HepG2 (cell line): Measurements from ENCODE around the gene SYNJ2. TPM values are rescaled to one million over a fixed set of nuclear protein-coding genes. Genes with fewer than 3 reads are reported as not detected.
A peak's percentile ranks its signal among the peaks of the same experiment; 100 is the strongest.

ENCODE experiments used
- CBX1 ChIP-seq: IDR thresholded peaks from one replicate; pipeline ENCODE4 v1.6.1; 2016; ENCODE audit warnings: antibody characterized with exemption, low read depth
- CENPX ChIP-seq: sonication (generic); formaldehyde crosslinking; IDR thresholded peaks from 2 replicates; pipeline ENCODE4 v1.9.0; 2021; ENCODE audit warnings: mild to moderate bottlenecking, missing genetic modification reagents, moderate library complexity
- EHMT2 ChIP-seq: fragments of 200-600 bp; sonication (generic); IDR thresholded peaks from 2 replicates; pipeline ENCODE4 v1.7.0; 2017; ENCODE audit warnings: antibody characterized with exemption, low read depth, low read length, borderline replicate concordance
- FOXM1 ChIP-seq: sonication (generic); formaldehyde crosslinking; IDR thresholded peaks from 2 replicates; pipeline ENCODE4 v1.5.0; 2020; ENCODE audit warnings: missing genetic modification reagents
- RAD51 ChIP-seq: fragments of 450-650 bp; IDR thresholded peaks from 2 replicates; pipeline ENCODE4 v1.6.1; 2016; ENCODE audit warnings: borderline replicate concordance
- SNAPC5 ChIP-seq: sonication (generic); formaldehyde crosslinking; IDR thresholded peaks from 2 replicates; pipeline ENCODE4 v1.8.1; 2023; ENCODE audit warnings: mild to moderate bottlenecking, missing genetic modification reagents, borderline replicate concordance
- U2AF1 ChIP-seq: fragments of 200-400 bp; formaldehyde crosslinking; optimal IDR thresholded peaks from 2 replicates; pipeline ENCODE3; 2017; ENCODE audit warnings: mild to moderate bottlenecking, low read depth, low read length
- XRCC5 ChIP-seq: fragments of 200-400 bp; formaldehyde crosslinking; optimal IDR thresholded peaks from 2 replicates; pipeline ENCODE3; 2017; ENCODE audit warnings: mild to moderate bottlenecking, low read length
- ZBTB38 ChIP-seq: sonication (generic); formaldehyde crosslinking; IDR thresholded peaks from 2 replicates; pipeline ENCODE4 v1.5.1; 2020; ENCODE audit warnings: mild to moderate bottlenecking, missing genetic modification reagents
- ZBTB46 ChIP-seq: sonication (generic); formaldehyde crosslinking; IDR thresholded peaks from 2 replicates; pipeline ENCODE4 v1.4.0; 2020; ENCODE audit warnings: mild to moderate bottlenecking, missing genetic modification reagents, borderline replicate concordance
- ZFAT ChIP-seq: sonication (generic); formaldehyde crosslinking; conservative IDR thresholded peaks from 2 replicates; pipeline ENCODE4 v1.8.1; 2023; ENCODE audit warnings: missing genetic modification reagents, inconsistent platforms
- ZNF17 ChIP-seq: sonication (generic); formaldehyde crosslinking; IDR thresholded peaks from 2 replicates; pipeline ENCODE4 v1.5.0; 2020; ENCODE audit warnings: mild to moderate bottlenecking, missing genetic modification reagents
- ZNF382 ChIP-seq: sonication (generic); formaldehyde crosslinking; IDR thresholded peaks from 2 replicates; pipeline ENCODE4 v1.5.0; 2020; ENCODE audit warnings: missing genetic modification reagents, mild to moderate bottlenecking, borderline replicate concordance
- ZNF710 ChIP-seq: sonication (generic); formaldehyde crosslinking; IDR thresholded peaks from 2 replicates; pipeline ENCODE4 v1.5.0; 2020; ENCODE audit warnings: mild to moderate bottlenecking, missing genetic modification reagents, borderline replicate concordance
- polyA plus RNA-seq, 8 experiments: library from polyadenylated mRNA; depleted of rRNA in 3 of 8; stranded (reverse) in 7 of 8; unstranded in 1 of 8; fragments of >200 nt; fragmentation: Illumina TruSeq in 4 of 8; extraction: Trizol in 4 of 8; gene quantifications; 2 replicates each; pipeline versions ENCODE4 v1.2.1 to v1.2.3, GENCODE V29; 2011 to 2016; ENCODE audit warnings: low read depth in 4 of 8, missing spikeins in 1 of 8, mixed read lengths in 1 of 8; ENCODE audit not compliant: insufficient read depth in 1 of 8
- total RNA-seq, 5 experiments: library from RNA; depleted of rRNA; stranded (reverse); fragments of >200 nt; fragmentation: Illumina TruSeq; extraction: Trizol; gene quantifications; 2 replicates each; pipeline ENCODE4 v1.2.3, GENCODE V29; 2016; ENCODE audit warnings: low read depth in 1 of 5
- TF ChIP-seq, protein P1 (sequence below): sonication (generic); formaldehyde crosslinking; conservative IDR thresholded peaks from 2 replicates; pipeline ENCODE4 v1.4.0; 2020; ENCODE audit warnings: mild to moderate bottlenecking, missing genetic modification reagents, moderate library complexity
- TF ChIP-seq, protein P2 (sequence below): sonication (generic); formaldehyde crosslinking; IDR thresholded peaks from 2 replicates; pipeline ENCODE4 v1.4.0; 2020; ENCODE audit warnings: mild to moderate bottlenecking, missing genetic modification reagents
- TF ChIP-seq, protein P3 (sequence below): IDR thresholded peaks from 2 replicates; pipeline ENCODE4 v1.6.1; 2016; ENCODE audit warnings: control low read depth

The SYNJ2 gene
- total and polyA plus RNA-seq, 2 of the 13 experiments (the other 11 are each of a cell fraction or from before 2014, with no cell fraction given) = 39.1 to 57.6 TPM

GRCh38 chr6:157981395-157982101 is at the start of gene SYNJ2 (continued):
- TF ChIP-seq ZBTB46 (CRISPR knock-in tag) = no peak
- TF ChIP-seq, protein P1, sequence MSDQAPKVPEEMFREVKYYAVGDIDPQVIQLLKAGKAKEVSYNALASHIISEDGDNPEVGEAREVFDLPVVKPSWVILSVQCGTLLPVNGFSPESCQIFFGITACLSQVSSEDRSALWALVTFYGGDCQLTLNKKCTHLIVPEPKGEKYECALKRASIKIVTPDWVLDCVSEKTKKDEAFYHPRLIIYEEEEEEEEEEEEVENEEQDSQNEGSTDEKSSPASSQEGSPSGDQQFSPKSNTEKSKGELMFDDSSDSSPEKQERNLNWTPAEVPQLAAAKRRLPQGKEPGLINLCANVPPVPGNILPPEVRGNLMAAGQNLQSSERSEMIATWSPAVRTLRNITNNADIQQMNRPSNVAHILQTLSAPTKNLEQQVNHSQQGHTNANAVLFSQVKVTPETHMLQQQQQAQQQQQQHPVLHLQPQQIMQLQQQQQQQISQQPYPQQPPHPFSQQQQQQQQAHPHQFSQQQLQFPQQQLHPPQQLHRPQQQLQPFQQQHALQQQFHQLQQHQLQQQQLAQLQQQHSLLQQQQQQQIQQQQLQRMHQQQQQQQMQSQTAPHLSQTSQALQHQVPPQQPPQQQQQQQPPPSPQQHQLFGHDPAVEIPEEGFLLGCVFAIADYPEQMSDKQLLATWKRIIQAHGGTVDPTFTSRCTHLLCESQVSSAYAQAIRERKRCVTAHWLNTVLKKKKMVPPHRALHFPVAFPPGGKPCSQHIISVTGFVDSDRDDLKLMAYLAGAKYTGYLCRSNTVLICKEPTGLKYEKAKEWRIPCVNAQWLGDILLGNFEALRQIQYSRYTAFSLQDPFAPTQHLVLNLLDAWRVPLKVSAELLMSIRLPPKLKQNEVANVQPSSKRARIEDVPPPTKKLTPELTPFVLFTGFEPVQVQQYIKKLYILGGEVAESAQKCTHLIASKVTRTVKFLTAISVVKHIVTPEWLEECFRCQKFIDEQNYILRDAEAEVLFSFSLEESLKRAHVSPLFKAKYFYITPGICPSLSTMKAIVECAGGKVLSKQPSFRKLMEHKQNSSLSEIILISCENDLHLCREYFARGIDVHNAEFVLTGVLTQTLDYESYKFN = peak; percentile 46; the same call in 1 of the 2 replicates
- TF ChIP-seq EHMT2 = no peak
- TF ChIP-seq SNAPC5 = no peak
- TF ChIP-seq ZFAT (CRISPR knock-in tag) = no peak
- TF ChIP-seq, protein P2, sequence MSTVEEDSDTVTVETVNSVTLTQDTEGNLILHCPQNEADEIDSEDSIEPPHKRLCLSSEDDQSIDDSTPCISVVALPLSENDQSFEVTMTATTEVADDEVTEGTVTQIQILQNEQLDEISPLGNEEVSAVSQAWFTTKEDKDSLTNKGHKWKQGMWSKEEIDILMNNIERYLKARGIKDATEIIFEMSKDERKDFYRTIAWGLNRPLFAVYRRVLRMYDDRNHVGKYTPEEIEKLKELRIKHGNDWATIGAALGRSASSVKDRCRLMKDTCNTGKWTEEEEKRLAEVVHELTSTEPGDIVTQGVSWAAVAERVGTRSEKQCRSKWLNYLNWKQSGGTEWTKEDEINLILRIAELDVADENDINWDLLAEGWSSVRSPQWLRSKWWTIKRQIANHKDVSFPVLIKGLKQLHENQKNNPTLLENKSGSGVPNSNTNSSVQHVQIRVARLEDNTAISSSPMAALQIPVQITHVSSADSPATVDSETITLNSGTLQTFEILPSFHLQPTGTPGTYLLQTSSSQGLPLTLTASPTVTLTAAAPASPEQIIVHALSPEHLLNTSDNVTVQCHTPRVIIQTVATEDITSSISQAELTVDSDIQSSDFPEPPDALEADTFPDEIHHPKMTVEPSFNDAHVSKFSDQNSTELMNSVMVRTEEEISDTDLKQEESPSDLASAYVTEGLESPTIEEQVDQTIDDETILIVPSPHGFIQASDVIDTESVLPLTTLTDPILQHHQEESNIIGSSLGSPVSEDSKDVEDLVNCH (CRISPR knock-in tag) = no peak; the same call in 1 of the 2 replicates
- no peak; the same call in none of the 2 replicates for TF ChIP-seq ZBTB38 (CRISPR knock-in tag)
- peak; percentile 68; the same call in 1 of the 2 replicates for TF ChIP-seq ZNF710 (CRISPR knock-in tag)
- TF ChIP-seq, protein P3, sequence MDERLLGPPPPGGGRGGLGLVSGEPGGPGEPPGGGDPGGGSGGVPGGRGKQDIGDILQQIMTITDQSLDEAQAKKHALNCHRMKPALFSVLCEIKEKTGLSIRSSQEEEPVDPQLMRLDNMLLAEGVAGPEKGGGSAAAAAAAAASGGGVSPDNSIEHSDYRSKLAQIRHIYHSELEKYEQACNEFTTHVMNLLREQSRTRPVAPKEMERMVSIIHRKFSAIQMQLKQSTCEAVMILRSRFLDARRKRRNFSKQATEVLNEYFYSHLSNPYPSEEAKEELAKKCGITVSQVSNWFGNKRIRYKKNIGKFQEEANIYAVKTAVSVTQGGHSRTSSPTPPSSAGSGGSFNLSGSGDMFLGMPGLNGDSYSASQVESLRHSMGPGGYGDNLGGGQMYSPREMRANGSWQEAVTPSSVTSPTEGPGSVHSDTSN (CRISPR knock-in tag) = no peak
- no peak for TF ChIP-seq RAD51
- TF ChIP-seq XRCC5 = peak; percentile 82
- no peak for TF ChIP-seq ZNF382 (CRISPR knock-in tag)
- TF ChIP-seq U2AF1 = no peak
- no peak for TF ChIP-seq ZNF17 (CRISPR knock-in tag)
- TF ChIP-seq FOXM1 = 0 out of 2 replicates have a peak, but pooled peaks have one; percentile 21
- TF ChIP-seq CENPX (CRISPR knock-in tag) = no peak
- TF ChIP-seq CBX1 = no peak
